HG03457 (cell line): ENCODE measurements around the gene AGAP1.

Source experiments
- ATAC-seq: cut with Tn5 transposase; IDR thresholded peaks from one replicate; pipeline ENCODE4 v1.9.1; 2021; ENCODE audit warnings: moderate number of reproducible peaks; ENCODE audit not compliant: unreplicated experiment

The AGAP1 gene

GRCh38 chr2:235605312-235606003 lies 111.6 kb downstream of the AGAP1 start:
- no peak for ATAC-seq

- ATAC-seq: no peak
Measured at GRCh38 chr2:235606004-235606715, 112.3 kb downstream of the AGAP1 start.

DNA sequence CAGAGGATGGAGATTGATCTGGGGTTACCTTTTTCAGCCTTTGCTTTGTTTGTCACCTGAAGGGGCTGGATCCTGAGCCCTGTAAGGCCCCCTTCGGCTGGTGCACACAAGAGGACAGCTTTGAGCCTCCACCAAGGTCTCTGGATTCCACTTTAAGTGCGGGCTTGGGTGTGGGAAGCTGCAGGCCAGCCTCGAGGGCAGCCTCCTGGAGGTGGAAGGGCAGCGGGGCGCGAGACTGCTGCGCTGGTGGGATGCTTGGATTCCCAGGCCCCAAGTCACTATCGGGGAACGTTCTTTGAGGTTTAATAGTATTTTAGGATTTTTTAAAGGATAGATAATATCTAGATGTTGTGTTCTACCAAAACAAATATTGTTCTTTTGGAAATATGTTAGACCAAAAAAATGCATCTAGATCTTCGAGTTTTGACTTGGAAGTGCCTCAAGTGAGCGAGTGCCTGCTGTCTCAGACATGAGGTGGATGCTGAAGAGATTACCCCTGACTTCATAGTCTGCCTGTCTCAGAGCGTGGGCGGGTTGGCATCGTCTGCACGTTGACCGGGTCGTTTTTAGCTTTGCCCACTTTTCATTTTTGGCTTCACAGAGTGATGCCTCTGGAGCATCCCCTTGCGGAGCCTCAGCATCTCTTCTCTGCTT lies 113.8 kb downstream of the AGAP1 start:
- no peak for ATAC-seq

DNA sequence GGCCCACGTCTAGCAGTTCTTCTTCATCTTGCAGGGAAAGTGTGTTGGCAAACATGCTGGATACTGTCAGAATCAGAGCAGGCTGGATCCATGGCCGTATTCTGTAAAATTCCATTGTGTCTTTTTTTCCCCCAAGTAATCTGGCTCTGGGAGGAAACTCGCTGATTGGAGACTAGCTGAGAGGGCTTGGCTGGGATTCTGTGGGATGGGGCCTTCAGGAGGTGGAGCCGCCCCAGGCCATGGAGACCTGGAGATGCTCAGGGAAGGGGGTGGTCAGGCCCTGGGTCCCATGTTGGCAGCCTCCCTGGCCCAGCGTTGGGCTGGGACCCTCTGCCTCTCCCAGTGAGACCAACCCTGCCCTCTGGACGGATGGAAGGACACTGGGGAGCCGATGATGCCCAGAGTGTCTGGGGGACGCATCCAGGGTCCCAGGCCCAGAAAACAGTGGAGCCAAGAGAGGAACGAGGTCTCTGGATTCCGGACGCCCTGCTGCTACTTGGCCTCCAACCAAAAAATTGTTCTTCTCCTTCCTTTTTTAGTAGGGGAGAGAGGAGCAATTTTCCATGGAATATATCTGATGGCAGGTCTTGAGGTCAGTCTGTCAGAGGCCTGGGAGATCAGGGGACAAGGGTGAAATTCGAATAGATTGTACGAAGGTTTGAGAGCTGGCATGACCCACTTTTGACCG lies 114.5 kb downstream of the AGAP1 start:
- no peak for ATAC-seq

GRCh38 chr2:235609321-235609720 lies 115.5 kb downstream of the AGAP1 start:
- no peak for ATAC-seq

GRCh38 chr2:235609746-235610145 lies 115.9 kb downstream of the AGAP1 start:
- ATAC-seq: no peak

- no peak for ATAC-seq
Measured at GRCh38 chr2:235610696-235611257, 116.9 kb downstream of the AGAP1 start.

DNA sequence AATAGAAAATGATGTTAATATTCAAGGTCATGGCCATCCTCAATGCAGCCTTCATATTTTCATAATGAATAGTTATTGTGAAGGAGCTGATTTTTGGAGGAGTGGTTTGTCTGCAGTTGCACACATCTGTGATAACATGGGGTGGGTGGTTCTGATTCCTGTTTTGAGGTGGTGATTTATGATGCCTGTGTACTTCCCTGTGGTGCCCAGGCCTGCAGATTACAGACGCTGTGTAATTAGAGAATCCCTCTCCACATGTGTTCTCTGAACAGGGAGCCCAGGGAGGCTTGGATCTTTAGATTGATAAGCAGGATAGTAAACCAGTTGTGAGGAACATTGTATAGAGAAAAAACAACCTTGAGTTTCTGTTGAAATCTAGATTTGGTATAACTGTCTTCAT lies 117.5 kb downstream of the AGAP1 start:
- ATAC-seq: no peak

DNA sequence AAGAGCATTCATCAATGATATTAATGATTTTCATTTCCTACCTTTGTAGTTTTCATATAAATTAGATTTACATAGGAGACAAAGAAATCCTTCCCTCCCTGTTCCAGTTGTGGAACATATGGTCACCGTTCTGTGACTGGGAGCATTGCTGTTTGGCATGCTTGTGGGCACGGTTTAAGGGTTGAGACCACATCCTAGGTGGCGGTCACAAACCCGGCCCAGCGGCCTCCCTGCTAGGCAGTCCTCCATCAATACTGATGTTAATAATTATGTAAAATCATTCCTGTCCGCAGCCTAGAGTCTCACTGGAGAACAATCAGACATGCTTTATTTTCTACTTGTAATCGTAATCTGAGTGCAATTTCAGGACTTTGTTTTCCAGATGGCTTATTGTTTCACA lies 117.9 kb downstream of the AGAP1 start:
- ATAC-seq: no peak

DNA sequence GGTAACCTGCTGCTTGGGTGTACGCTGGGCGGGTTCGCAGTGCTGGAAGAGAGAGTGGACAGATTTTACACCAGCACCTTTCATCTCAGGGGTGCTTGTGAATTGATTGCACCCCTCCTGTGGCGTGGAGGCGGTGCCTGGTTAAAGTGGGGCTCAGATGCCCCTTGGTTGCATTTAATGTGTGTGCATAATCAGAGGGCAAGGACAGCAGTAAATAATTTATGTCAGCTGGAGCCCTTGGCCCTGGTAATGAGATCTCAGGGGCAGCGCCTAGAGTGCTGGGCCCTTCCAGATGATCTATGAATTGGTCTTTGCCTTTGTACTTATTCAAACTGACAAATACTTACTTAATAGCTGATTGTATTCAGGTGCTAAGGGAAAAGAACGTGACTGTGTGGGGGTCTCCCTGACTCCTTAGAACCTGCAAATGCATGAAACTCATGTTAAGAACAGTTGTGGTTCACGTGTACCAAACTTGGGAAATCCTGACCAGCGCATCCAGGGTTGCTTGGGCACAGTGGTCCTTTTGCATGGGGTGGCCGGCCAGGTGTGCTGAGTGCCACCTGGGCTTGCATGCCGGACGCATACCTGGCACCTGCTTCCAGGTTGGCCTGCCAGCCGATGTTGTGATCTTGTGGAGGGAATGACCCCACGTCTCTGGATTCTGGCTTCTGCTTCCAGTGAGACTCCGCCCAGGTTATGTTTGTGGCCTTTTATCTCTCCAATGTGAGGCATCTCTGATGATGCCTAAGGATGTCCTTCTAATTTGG lies 118.5 kb downstream of the AGAP1 start:
- no peak for ATAC-seq

GRCh38 chr2:235613649-235614048 lies 119.8 kb downstream of the AGAP1 start:
- ATAC-seq: no peak

- ATAC-seq: no peak
Measured at GRCh38 chr2:235614176-235614860, 120.5 kb downstream of the AGAP1 start.

DNA sequence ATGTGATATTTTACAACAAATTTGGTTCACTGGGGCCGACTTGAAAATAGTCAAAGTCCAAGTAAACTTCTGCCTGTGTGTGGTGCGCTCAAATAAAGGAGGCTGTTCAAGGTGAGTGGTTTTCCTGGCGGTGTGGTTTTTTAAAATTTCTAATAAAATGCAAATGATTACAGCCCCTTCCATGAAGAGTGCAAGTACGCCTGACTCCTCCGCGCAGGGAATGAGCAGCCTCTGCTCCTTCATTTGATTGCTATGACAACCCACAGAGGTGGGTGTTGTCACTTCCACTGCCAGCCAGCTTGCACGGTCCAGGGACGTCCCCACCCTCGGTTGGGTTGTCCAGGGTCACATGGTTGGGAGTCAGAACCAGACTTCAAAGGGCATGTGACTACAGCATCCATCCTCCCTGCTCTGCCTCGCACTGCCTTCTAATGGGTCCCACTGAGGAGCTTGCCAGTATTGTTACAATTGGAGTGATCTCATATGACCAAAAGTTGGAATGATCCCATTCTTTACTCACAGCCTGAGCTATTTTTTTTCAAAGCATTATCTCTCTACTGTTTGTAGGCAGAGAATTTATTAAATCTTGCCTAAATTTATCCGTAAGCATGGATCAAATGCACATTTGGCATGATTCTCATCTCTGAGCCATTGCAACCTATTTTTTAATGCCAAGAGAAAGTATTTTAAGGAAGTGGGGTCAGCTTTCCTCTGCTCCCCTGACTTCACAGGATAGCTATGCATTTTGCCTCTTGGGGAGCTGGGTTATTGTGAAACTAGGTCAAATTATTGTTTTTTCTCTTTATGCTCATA lies 121.3 kb downstream of the AGAP1 start:
- ATAC-seq: no peak

- ATAC-seq: no peak
Measured at GRCh38 chr2:235616885-235617284, 123.0 kb downstream of the AGAP1 start.

- no peak for ATAC-seq
Measured at GRCh38 chr2:235618039-235618438, 124.2 kb downstream of the AGAP1 start.

DNA sequence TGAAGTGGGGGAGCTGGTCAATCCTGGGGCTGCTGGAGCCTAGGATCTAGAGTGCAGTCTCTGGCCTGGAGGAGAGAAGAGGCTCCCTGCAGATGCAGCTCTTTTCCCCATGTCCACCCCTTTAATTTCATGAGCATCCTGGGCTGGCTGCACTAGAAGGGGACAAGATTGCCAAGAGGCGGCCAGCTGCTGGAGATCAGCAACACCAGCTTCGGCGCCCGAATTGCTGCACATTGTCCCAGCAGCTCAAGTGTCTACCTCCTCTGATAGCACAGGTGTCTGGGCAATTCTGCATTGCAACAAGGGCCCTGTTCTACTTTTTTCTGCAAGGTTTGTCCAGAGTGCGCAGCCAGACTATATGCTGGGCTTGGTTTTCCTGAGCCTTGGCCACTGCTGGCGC lies 125.7 kb downstream of the AGAP1 start:
- ATAC-seq: no peak

DNA sequence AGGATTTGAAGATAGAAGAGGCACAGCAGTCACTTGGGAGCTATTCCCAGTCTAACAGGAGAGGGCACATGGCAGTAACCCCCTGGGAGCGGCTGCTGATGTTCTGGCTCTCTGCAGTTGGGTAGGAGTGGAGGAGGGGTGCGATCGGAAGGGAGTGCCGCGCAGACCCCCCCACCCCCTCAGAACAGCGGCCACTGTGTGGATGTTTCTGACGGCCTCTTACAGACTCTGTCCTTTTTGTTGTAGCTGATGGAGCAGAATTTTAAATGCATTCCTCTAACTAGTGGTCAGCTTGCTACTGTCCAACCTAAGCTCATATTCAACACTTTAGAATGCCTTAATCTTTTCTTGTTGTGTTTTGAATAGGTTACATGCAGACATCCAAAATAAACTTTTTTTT lies 127.9 kb downstream of the AGAP1 start:
- no peak for ATAC-seq

GRCh38 chr2:235623111-235623510 lies 129.3 kb downstream of the AGAP1 start:
- ATAC-seq: no peak

- ATAC-seq: no peak
Measured at GRCh38 chr2:235623752-235624151, 129.9 kb downstream of the AGAP1 start.
